A549 (cell line): ENCODE data around the gene CDH11. TPM values are rescaled to one million over a fixed set of nuclear protein-coding genes. Genes with fewer than 3 reads are reported as not detected.

ENCODE experiments used
- ATAC-seq, 2 experiments: fragments of 200-7000 bp in 1 of 2; fragments of >200 bp in 1 of 2; cut with Nextera tagmentation in 1 of 2; cut with Tn5 transposase in 1 of 2; 3 replicates each; pipeline versions ENCODE4 v1.8.0 to v1.9.1; 2018 to 2020; ENCODE audit warnings: mild to moderate bottlenecking in 1 of 2, moderate library complexity in 1 of 2
- CTCF ChIA-PET: fragments of 300-600 bp; sonication (Branson Sonifier 250); formaldehyde crosslinking; extraction: SDS; loops from one replicate; lab custom pipeline; 2021; ENCODE audit warnings: antibody characterized with exemption, inconsistent platforms; lab: Yijun Ruan, JAX
- POLR2A ChIA-PET: fragments of 350-600 bp; formaldehyde crosslinking; extraction: SDS; loops from one replicate; lab custom pipeline; 2021; ENCODE audit warnings: antibody characterized with exemption, inconsistent platforms; lab: Yijun Ruan, JAX
- DNase-seq, 2 experiments: peaks; one replicate each; pipeline versions ENCODE4 v3.0.0 to v3.0.0-alpha.2; 2011 to 2016; ENCODE audit warnings: low read depth in 1 of 2, low spot score in 1 of 2
- FAIRE-seq: peaks from 2 replicates; lab custom pipeline; 2011; peaks lifted over from hg19 to GRCh38; lab: Jason Lieb, UNC
- H3K27ac ChIP-seq, 2 experiments: fragments of >200 bp; sonication (Bioruptor Twin); formaldehyde crosslinking; 3 replicates each; pipeline ENCODE4 v1.5.1; 2016 to 2017
- H3K4me1 ChIP-seq: fragments of >200 bp; sonication (Bioruptor Twin); formaldehyde crosslinking; 3 replicates; pipeline ENCODE4 v1.6.1; 2016
- H3K4me2 ChIP-seq: fragments of >200 bp; sonication (Bioruptor Twin); formaldehyde crosslinking; 3 replicates; pipeline ENCODE4 v1.6.1; 2016
- H3K4me3 ChIP-seq: fragments of >200 bp; sonication (Bioruptor Twin); formaldehyde crosslinking; 3 replicates; pipeline ENCODE4 v1.5.1; 2016
- H3K9me3 ChIP-seq: fragments of >200 bp; sonication (Bioruptor Twin); formaldehyde crosslinking; 3 replicates; pipeline ENCODE4 v1.6.1; 2016
- BHLHE40 ChIP-seq: IDR thresholded peaks from 2 replicates; pipeline ENCODE4 v1.6.1; 2012; ENCODE audit warnings: low read depth, low read length, inconsistent platforms
- CEBPB ChIP-seq, 2 experiments: fragments of >200 bp in 1 of 2; sonication (Bioruptor Twin) in 1 of 2; formaldehyde crosslinking in 1 of 2; IDR thresholded peaks; 2 replicates each; pipeline ENCODE4 v1.6.1; 2012 to 2016
- ESRRA ChIP-seq: fragments of 150-350 bp; IDR thresholded peaks from 2 replicates; pipeline ENCODE4 v1.6.1; 2014; ENCODE audit warnings: mild to moderate bottlenecking, low read length, borderline replicate concordance
- FOSB ChIP-seq: fragments of 250-450 bp; sonication (Bioruptor Pico); IDR thresholded peaks from 2 replicates; pipeline ENCODE4 v1.5.0; 2020; ENCODE audit warnings: mild to moderate bottlenecking, moderate library complexity
- HDAC2 ChIP-seq: fragments of 200-600 bp; sonication (generic); IDR thresholded peaks from 2 replicates; pipeline ENCODE4 v1.6.1; 2016
- HOXB13 ChIP-seq: fragments of 250-450 bp; sonication (Bioruptor Pico); IDR thresholded peaks from 2 replicates; pipeline ENCODE4 v1.5.0; 2020; ENCODE audit warnings: low read depth, mild to moderate bottlenecking, moderate library complexity
- JUNB ChIP-seq: fragments of >200 bp; sonication (Bioruptor Twin); formaldehyde crosslinking; IDR thresholded peaks from 2 replicates; pipeline ENCODE4 v1.6.1; 2016
- MAFK ChIP-seq: fragments of 450-650 bp; IDR thresholded peaks from 2 replicates; pipeline ENCODE4 v1.6.1; 2014; ENCODE audit not compliant: partially characterized antibody
- MAZ ChIP-seq: fragments of 150-350 bp; IDR thresholded peaks from 2 replicates; pipeline ENCODE4 v1.6.1; 2014; ENCODE audit warnings: antibody characterized with exemption, low read depth, low read length, borderline replicate concordance
- NR3C1 ChIP-seq: fragments of >200 bp; sonication (Bioruptor Twin); formaldehyde crosslinking; IDR thresholded peaks from 3 replicates; pipeline ENCODE4 v1.6.1; 2017
- PHF8 ChIP-seq: fragments of 200-600 bp; sonication (generic); IDR thresholded peaks from 2 replicates; pipeline ENCODE4 v1.6.1; 2016; ENCODE audit warnings: low read depth, mild to moderate bottlenecking, antibody characterized with exemption, moderate library complexity, borderline replicate concordance
- POLR2A ChIP-seq: IDR thresholded peaks from 2 replicates; pipeline ENCODE4 v1.6.1; 2012; ENCODE audit warnings: mild to moderate bottlenecking, low read length
- RAD21 ChIP-seq, 2 experiments: fragments of >200 bp in 1 of 2; sonication (Bioruptor Twin) in 1 of 2; formaldehyde crosslinking in 1 of 2; IDR thresholded peaks in 1 of 2; conservative IDR thresholded peaks in 1 of 2; 2 replicates in 1 of 2; 3 replicates in 1 of 2; pipeline ENCODE4 v1.6.1; 2012 to 2018; ENCODE audit warnings: inconsistent platforms in 1 of 2
- SMC3 ChIP-seq: fragments of >200 bp; sonication (Bioruptor Twin); formaldehyde crosslinking; IDR thresholded peaks from 3 replicates; pipeline ENCODE4 v1.6.1; 2018; ENCODE audit warnings: inconsistent platforms
- SREBF2 ChIP-seq: fragments of 450-650 bp; IDR thresholded peaks from 2 replicates; pipeline ENCODE4 v1.6.1; 2014; ENCODE audit warnings: mild to moderate bottlenecking, moderate library complexity
- TFCP2L1 ChIP-seq: fragments of 250-450 bp; sonication (Bioruptor Pico); IDR thresholded peaks from 2 replicates; pipeline ENCODE4 v1.5.0; 2021; ENCODE audit warnings: mild to moderate bottlenecking
- ZC3H11A ChIP-seq: fragments of 450-650 bp; IDR thresholded peaks from 2 replicates; pipeline ENCODE4 v1.6.1; 2014; ENCODE audit warnings: antibody characterized with exemption, mild to moderate bottlenecking
- ZFP36 ChIP-seq: fragments of 450-650 bp; IDR thresholded peaks from 2 replicates; pipeline ENCODE4 v1.6.1; 2014; ENCODE audit warnings: borderline replicate concordance; ENCODE audit not compliant: partially characterized antibody
- ZSCAN20 ChIP-seq: fragments of 250-450 bp; sonication (Bioruptor Pico); IDR thresholded peaks from 2 replicates; pipeline ENCODE4 v1.8.0; 2022; ENCODE audit warnings: mild to moderate bottlenecking, moderate library complexity
- WGBS: methylation state at CpG from one replicate; pipeline ENCODE4 v1.1.6; 2017; ENCODE audit errors: missing lambda C conversion rate; 5-methylcytosine and 5-hydroxymethylcytosine counted together
- polyA plus RNA-seq, 4 experiments: library from polyadenylated mRNA; depleted of rRNA in 3 of 4; stranded (reverse); fragments of >200 nt; fragmentation: RNase III in 1 of 4; extraction: RNeasy Plus Mini Kit Qiagen cat#74134 plus additional on column Dnase treatment in 1 of 4; gene quantifications; 2 replicates in 3 of 4; 3 replicates in 1 of 4; pipeline ENCODE4 v1.2.3, GENCODE V29; 2011 to 2017
- TF ChIP-seq, protein P1 (sequence below): IDR thresholded peaks from 2 replicates; pipeline ENCODE4 v1.6.1; 2012; ENCODE audit warnings: low read depth, borderline replicate concordance
- TF ChIP-seq, protein P2 (sequence below): IDR thresholded peaks from 2 replicates; pipeline ENCODE4 v1.6.1; 2012

CDH11 gene
- polyA plus RNA-seq, 2 of the 4 experiments (the other 2 are of a cell fraction), result 0.72 to 1.1 TPM

DNA sequence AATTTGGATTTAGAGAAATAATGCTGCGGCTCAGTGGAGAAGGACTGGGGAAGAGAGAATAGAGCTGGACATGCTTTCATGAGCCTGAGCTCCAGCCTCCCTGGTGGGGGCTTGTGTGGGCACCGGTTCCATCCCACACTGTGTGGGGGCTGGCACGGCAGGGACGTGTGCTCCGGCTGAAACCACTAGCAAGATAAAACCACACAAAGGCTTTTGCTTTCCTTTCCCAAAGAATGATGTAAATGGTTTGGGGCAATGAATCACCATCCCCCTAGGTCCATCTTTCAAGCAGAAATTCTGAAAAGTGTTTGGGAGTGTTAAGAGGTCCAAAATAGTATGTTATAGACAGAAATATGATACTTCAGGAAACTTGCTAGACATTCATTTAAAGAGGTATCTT is 77.0 kb downstream of the CDH11 start:
- DNase-seq (no peak), FAIRE-seq (no peak), ATAC-seq (no peak)
- ChIA-PET POLR2A (no interaction called here), CTCF (interaction anchor here (0.6 kb wide), 1 partner anchor 71 kb away, joined by 3 read pairs; no protein-coding TSS in a partner anchor)
- Histone ChIP-seq H3K4me2 (no peak overlapping the region), H3K27ac (no peak overlapping the region), H3K4me1 (no peaks in the 10 kb centered on the region), H3K9me3 (no peaks in the 10 kb centered on the region)
- TF ChIP-seq TFCP2L1, result no peak
- TF ChIP-seq ZC3H11A, result no peak
- TF ChIP-seq, all 56 proteins: peak for 0
- H3K4me3 ChIP-seq, result no peak overlapping the region
- 5% methylated on average over 5 of the region's 5 CpGs for WGBS

DNA sequence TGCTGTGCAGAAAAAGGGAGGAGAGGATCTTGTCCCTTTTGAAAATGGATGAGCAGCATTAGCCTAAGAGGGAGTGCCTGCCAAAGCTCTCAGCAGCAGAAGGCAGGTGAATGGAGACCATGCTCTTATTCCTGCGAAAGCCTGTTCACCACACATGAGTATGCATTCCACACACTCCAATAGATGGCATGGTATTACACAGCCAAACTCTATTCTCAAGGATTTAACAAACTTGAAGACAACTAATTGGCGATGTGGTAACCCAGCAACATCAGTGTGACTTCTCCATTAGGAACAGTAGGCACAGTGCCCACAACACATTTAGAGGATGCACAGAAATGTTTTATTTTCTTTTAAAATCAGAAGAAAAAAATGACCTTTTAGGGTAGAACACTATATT is 77.8 kb downstream of the CDH11 start:
- Histone ChIP-seq H3K4me2 (no peak overlapping the region), H3K4me3 (no peak overlapping the region), H3K4me1 (no peaks in the 10 kb centered on the region), H3K9me3 (0 out of 3 replicates have a peak, but pooled peaks cover under 1% of the 10 kb centered on the region), H3K27ac (no peak overlapping the region)
- ChIA-PET CTCF (no interaction called here), POLR2A (no interaction called here)
- DNase-seq (no peak), FAIRE-seq (no peak), ATAC-seq (no peak)
- WGBS, result 0% methylated on average over 2 of the region's 2 CpGs
- TF ChIP-seq ZFP36 (no peak), ESRRA (no peak), SMC3 (no peak), NR3C1 (no peak)

DNA sequence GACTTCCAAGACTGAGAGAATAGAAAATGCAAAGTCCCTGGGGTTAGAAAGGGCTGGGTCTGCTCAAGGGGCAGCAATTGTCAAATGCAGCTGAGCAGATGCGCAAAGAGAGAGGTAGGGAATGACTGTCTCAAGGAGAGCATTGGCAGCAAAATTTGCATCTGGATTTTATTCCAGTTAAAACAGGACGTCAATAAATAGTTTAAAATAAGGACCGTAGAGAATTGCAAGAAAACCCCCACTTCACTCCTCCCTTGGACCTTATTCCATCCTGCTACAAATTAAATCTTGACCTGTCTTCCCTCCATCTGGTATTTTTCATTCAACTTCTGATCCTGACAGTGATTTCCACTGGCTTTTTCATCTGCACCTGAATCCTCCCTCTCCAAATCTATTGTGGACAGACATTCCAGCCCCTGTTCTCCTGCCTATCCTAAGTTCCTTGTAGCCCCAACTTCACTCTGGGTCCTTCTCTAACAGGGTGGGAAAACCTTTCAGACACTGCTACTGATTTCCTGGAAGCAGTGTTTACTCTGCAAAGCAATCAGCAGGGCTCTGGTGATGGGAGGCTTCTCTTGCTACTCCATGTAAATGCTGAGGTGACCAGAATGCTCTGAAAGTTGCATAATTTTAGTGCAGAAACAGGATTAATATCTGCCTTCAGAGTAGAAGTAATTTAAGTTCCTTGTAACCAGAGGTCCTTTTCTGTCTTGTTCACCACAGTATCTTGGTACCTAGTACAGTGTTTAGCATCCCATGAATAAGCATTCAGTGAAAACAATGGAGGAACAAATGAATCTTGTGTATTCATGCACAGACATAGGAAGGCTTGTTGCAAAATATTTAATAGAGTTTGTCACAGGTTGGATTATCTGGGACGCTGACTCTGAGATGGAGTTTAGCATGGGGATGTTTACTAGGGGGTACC is 79.2 kb downstream of the CDH11 start:
- DNase-seq (no peak), FAIRE-seq (no peak), ATAC-seq (no peak)
- peaks cover 5% of the 10 kb centered on the region; the same call in 1 of the 3 replicates for H3K9me3 ChIP-seq
- no peaks in the 10 kb centered on the region for H3K4me1 ChIP-seq
- H3K4me3 ChIP-seq, result no peak overlapping the region
- no peak overlapping the region for H3K27ac ChIP-seq
- no peak overlapping the region for H3K4me2 ChIP-seq
- POLR2A ChIA-PET, result no interaction called here
- TF ChIP-seq ZSCAN20 (CRISPR knock-in tag), result no peak
- TF ChIP-seq MAFK, result no peak
- no peak for TF ChIP-seq POLR2A
- TF ChIP-seq BHLHE40, result no peak
- TF ChIP-seq JUNB, result no peak
- no peak for TF ChIP-seq HOXB13
- TF ChIP-seq SREBF2, result no peak
- TF ChIP-seq CEBPB (IDR thresholded peaks at IDR 0.05), result no peak
- TF ChIP-seq, protein P1, sequence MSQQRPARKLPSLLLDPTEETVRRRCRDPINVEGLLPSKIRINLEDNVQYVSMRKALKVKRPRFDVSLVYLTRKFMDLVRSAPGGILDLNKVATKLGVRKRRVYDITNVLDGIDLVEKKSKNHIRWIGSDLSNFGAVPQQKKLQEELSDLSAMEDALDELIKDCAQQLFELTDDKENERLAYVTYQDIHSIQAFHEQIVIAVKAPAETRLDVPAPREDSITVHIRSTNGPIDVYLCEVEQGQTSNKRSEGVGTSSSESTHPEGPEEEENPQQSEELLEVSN, result no peak
- TF ChIP-seq, all 56 proteins: peak for 0
- 14% methylated on average over 4 of the region's 4 CpGs for WGBS
- CTCF ChIA-PET, result no interaction called here

DNA sequence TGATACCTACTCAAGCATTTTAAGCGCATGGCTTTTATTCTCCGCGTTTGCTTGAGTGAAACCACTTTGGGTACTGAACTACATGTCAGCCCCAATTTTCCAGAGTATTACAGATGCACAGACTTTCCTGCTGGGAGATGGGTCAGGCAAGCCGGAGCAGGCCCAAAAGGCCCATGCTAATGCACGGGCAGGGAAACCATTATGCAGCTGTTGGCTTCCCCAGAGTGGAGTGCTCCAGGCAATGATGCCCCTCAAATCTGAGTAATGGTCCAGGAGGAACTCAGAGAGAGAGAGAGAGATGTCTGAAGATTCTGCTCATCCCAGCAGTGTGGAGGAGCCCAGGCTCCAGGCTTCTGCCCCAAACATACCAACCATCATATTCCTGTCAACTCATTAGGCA is 80.2 kb downstream of the CDH11 start:
- TF ChIP-seq RAD21 (conservative IDR thresholded peaks at IDR 0.05 in 1 of 2, IDR thresholded peaks at IDR 0.05 in 1 of 2) (no peak), ZFP36 (no peak)
- H3K4me2 ChIP-seq, result no peak overlapping the region
- ATAC-seq (no peak), FAIRE-seq (no peak), DNase-seq (no peak)
- H3K27ac ChIP-seq, result no peak overlapping the region
- ChIA-PET POLR2A (no interaction called here), CTCF (no interaction called here)
- peaks cover 5% of the 10 kb centered on the region; the same call in 1 of the 3 replicates for H3K9me3 ChIP-seq
- no peaks in the 10 kb centered on the region for H3K4me1 ChIP-seq
- no peak overlapping the region for H3K4me3 ChIP-seq
- WGBS, result 63% methylated on average over 5 of the region's 5 CpGs

DNA sequence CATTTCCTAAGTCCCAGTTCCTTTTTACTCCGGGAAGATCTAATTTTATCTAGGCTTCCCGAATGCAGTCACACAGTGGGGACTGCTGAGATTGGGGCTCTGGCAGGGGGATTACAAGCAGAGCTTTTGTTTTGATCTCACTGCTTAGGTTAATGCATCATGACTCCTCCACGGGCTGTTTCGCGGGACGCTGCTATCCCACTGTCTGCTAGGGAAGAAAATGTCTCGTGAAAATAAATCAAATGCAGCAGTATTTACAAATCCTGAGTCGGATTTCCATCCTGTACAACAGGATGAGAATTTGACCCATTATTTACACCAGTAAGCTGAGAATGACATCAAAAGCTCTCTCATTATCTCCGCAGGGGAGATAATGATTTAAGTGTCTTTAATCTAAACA is 83.8 kb downstream of the CDH11 start:
- Histone ChIP-seq H3K4me2 (no peak overlapping the region), H3K9me3 (peaks cover 5% of the 10 kb centered on the region; the same call in 1 of the 3 replicates), H3K4me1 (no peaks in the 10 kb centered on the region), H3K27ac (no peak overlapping the region), H3K4me3 (no peak overlapping the region)
- ATAC-seq, result no peak
- FAIRE-seq, result no peak
- POLR2A ChIA-PET, result no interaction called here
- TF ChIP-seq BHLHE40, result no peak
- no peak for TF ChIP-seq FOSB (CRISPR knock-in tag)
- TF ChIP-seq HDAC2, result no peak
- TF ChIP-seq, protein P1, result no peak
- no peak for TF ChIP-seq PHF8
- no peak for TF ChIP-seq MAZ
- TF ChIP-seq, protein P2, sequence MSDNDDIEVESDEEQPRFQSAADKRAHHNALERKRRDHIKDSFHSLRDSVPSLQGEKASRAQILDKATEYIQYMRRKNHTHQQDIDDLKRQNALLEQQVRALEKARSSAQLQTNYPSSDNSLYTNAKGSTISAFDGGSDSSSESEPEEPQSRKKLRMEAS, result no peak
- TF ChIP-seq JUNB, result no peak
- TF ChIP-seq TFCP2L1, result no peak
- no peak for TF ChIP-seq ZSCAN20 (CRISPR knock-in tag)
- 30% methylated on average over 9 of the region's 9 CpGs for WGBS
- no peak for DNase-seq
- CTCF ChIA-PET, result no interaction called here
